ENCODE results near the gene INPP5F. TPM values are rescaled to one million over a fixed set of nuclear protein-coding genes. Genes with fewer than 3 reads are reported as not detected.

INPP5F gene
- total and polyA plus RNA-seq, 11 donors: 3.0 to 9.9 (median 6.4) TPM

- intact Hi-C loops (cut with DNase I): no loop called here
- Histone ChIP-seq H3K9me3 (no peaks in the 10 kb centered on the region), H3K36me3 (no peaks in the 10 kb centered on the region), H3K27me3 (no peaks in the 10 kb centered on the region), H3K27ac (no peak overlapping the region), H3K4me3 (no peak overlapping the region), H3K4me1 (peaks cover 0 to 10% (median 0%) of the 10 kb centered on the region in 12 donors)
- WGBS, 4 donors: 64 to 77% (median 73%) methylated on average over 7 of the region's 7 CpGs
- ATAC-seq: no peak
- DNase-seq: no peak
- TF ChIP-seq POLR2A (IDR thresholded peaks at IDR 0.05) (no peak), CTCF (IDR thresholded peaks at IDR 0.05) (no peak)
Observed at GRCh38 chr10:119713744-119714483, 11.9 kb upstream of the INPP5F start.

DNA sequence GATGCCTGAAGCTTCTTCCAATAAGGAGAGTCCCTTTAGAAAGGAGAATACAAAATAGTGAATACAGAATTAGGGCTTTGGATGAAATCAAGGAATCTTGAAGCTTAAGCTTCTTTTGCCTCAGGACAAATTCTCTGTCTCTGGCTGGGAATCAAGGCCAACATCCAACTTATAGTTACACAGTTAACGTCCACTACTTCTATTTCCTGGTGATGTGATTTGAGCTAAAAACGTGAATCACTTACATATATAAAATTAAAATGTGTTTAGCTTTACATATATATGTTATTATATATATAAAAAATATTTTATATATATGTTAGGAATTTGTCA is 11.4 kb upstream of the INPP5F start:
- WGBS, 4 donors: 67 to 76% (median 72%) methylated on average over 2 of the region's 2 CpGs
- H3K27ac ChIP-seq: no peak overlapping the region
- no peaks in the 10 kb centered on the region for H3K9me3 ChIP-seq
- no peak for TF ChIP-seq POLR2A (IDR thresholded peaks at IDR 0.05)
- TF ChIP-seq CTCF (IDR thresholded peaks at IDR 0.05): no peak
- H3K27me3 ChIP-seq: no peaks in the 10 kb centered on the region
- ATAC-seq (no peak), DNase-seq (no peak)
- peaks cover 0 to 10% (median 0%) of the 10 kb centered on the region in 12 donors for H3K4me1 ChIP-seq
- no peak overlapping the region for H3K4me3 ChIP-seq
- H3K36me3 ChIP-seq: no peaks in the 10 kb centered on the region
- intact Hi-C loops (cut with DNase I): no loop called here

DNA sequence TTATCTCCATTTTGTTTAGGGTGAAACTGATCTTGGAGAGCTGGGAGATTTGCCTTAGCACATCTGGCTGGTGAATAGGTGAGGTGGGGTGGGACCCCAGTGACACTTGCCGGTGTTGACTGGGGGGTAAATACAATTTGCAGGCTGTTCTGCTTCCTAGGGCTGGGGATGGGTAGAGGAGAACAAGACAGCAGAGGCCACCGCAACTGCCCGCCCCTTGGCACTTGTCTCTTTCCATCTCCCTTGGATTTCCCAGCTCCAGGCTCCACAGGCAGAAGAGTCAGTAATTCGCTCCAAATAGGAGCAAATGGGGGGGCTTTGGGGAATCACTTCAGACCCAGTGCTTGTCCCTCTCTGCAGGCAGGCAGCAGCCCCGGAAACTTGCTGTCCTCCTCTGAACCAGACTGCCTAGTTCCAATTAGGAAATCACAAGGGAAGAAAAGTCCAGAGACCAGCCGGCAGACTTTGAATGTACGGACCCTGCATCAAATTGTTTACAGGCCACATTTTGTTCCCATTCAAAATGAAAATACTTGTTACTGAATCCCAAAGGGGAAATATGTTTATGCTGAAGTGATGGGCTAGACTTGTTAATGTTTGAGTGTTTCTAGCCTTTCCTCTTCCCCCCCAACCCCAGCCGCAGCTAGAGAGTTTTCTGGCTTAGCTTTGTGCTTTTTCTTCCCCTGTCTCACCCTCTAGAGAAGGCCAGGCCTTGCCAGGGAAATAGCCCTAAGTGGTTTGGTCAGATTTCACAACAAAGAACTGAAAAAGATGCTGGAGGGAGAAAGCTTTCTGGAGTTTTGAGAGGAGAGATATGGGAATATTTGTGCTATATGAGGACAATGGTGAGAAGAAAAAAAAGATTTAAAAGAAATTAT is 10.0 kb upstream of the INPP5F start:
- H3K4me1 ChIP-seq: peaks cover 0 to 10% (median 0%) of the 10 kb centered on the region in 12 donors
- WGBS, 4 donors: 59 to 73% (median 72%) methylated on average over 8 of the region's 8 CpGs
- intact Hi-C loops (cut with DNase I): no loop called here
- TF ChIP-seq CTCF (IDR thresholded peaks at IDR 0.05) (no peak), POLR2A (IDR thresholded peaks at IDR 0.05) (no peak)
- H3K27ac ChIP-seq: peak overlapping the region in 1 of 12 donors; percentile 13
- no peaks in the 10 kb centered on the region for H3K36me3 ChIP-seq
- no peak for DNase-seq
- H3K9me3 ChIP-seq: no peaks in the 10 kb centered on the region
- no peak for ATAC-seq
- no peaks in the 10 kb centered on the region for H3K27me3 ChIP-seq
- H3K4me3 ChIP-seq: no peak overlapping the region

DNA sequence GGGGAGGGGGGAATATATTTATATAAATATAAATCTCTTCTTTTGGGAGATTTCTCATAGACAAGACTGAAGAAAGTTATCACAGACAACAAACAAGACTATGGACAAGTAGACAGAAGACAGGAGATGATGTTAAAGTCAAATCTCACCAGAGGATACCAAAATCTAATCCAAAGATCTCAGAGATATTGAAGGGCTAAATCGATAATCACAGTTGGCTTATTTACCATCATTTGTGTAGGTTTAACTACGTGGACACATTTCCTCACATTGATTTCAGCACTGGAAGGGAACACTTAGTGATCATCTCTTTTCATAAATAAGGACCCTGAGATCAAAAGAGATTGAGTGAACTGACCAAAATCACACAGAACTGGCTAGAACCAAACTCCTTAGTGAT is 2.7 kb upstream of the INPP5F start:
- TF ChIP-seq CTCF (IDR thresholded peaks at IDR 0.05): no peak
- no peak for TF ChIP-seq POLR2A (IDR thresholded peaks at IDR 0.05)
- no peak for DNase-seq
- H3K4me3 ChIP-seq: no peak overlapping the region
- no peak overlapping the region for H3K27ac ChIP-seq
- 90 to 96% (median 93%) methylated on average over 2 of the region's 2 CpGs for WGBS, 4 donors
- peaks cover 0 to 39% (median 23%) of the 10 kb centered on the region in 12 donors for H3K4me1 ChIP-seq
- intact Hi-C loops (cut with DNase I): loop anchor here in 3 of 10 donors (5.0 to 10.0 kb wide), 3 partner anchors 36 to 276 kb away; no protein-coding TSS in a partner anchor
- H3K9me3 ChIP-seq: no peaks in the 10 kb centered on the region
- no peaks in the 10 kb centered on the region for H3K36me3 ChIP-seq
- no peaks in the 10 kb centered on the region for H3K27me3 ChIP-seq
- no peak for ATAC-seq

All from heart left ventricle (tissue), 16 donors.